GM06990 (cell line): ENCODE data around the gene ARF1.

Source experiments
- DNase-seq: peaks from one replicate; pipeline ENCODE4 v3.0.0-alpha.2; 2011; ENCODE audit not compliant: insufficient read length; ENCODE audit errors: extremely low read depth
- H3K27me3 ChIP-seq: replicated peaks from 2 replicates; pipeline ENCODE4 v1.6.0; 2011; ENCODE audit warnings: low read length; ENCODE audit not compliant: control insufficient read depth, insufficient read depth
- H3K36me3 ChIP-seq: 2 replicates; pipeline ENCODE4 v1.5.1; 2011; ENCODE audit warnings: low read length; ENCODE audit not compliant: control insufficient read depth, insufficient read depth
- H3K4me3 ChIP-seq: replicated peaks from 2 replicates; pipeline ENCODE4 v1.5.1; 2011; ENCODE audit warnings: low read depth, mild to moderate bottlenecking, control low read depth, low read length
- TF ChIP-seq, protein P1 (sequence below): IDR thresholded peaks from 2 replicates; pipeline ENCODE4 v1.5.1; 2011; ENCODE audit warnings: low read length, control low read depth, mild to moderate bottlenecking, inconsistent platforms; ENCODE audit not compliant: insufficient read depth, poor library complexity, severe bottlenecking

Gene ARF1

GRCh38 chr1:228065543-228066347 lies 16.8 kb upstream of the ARF1 start:
- Histone ChIP-seq H3K4me3 (no peak overlapping the region), H3K36me3 (no peaks in the 10 kb centered on the region), H3K27me3 (no peaks in the 10 kb centered on the region; the same call in 1 of the 2 replicates)
- TF ChIP-seq, protein P1, sequence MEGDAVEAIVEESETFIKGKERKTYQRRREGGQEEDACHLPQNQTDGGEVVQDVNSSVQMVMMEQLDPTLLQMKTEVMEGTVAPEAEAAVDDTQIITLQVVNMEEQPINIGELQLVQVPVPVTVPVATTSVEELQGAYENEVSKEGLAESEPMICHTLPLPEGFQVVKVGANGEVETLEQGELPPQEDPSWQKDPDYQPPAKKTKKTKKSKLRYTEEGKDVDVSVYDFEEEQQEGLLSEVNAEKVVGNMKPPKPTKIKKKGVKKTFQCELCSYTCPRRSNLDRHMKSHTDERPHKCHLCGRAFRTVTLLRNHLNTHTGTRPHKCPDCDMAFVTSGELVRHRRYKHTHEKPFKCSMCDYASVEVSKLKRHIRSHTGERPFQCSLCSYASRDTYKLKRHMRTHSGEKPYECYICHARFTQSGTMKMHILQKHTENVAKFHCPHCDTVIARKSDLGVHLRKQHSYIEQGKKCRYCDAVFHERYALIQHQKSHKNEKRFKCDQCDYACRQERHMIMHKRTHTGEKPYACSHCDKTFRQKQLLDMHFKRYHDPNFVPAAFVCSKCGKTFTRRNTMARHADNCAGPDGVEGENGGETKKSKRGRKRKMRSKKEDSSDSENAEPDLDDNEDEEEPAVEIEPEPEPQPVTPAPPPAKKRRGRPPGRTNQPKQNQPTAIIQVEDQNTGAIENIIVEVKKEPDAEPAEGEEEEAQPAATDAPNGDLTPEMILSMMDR = no peak
- DNase-seq = no peak

DNA sequence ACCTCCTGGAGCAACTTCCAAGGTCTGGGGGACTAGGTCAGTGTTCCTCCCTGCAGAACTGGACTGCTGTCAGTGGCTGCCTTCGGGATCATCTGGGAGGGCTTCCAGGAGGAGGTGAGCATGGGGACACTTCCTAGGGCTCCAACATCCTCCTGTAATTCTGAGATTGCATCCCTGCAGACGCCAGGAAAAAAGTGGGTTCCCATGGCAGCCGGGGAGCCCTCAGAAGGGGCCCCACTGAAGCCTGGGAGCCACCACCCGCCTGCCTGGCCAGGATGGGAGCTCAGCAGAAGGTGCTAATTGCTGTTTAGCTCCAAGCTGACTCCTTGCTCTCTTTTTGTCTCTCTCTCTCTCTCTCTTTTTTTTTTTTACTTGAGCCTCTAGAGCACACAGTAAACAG lies 16.1 kb upstream of the ARF1 start:
- no peaks in the 10 kb centered on the region for H3K36me3 ChIP-seq
- no peaks in the 10 kb centered on the region; the same call in 1 of the 2 replicates for H3K27me3 ChIP-seq
- DNase-seq = no peak
- TF ChIP-seq, protein P1 = no peak
- H3K4me3 ChIP-seq = no peak overlapping the region

DNA sequence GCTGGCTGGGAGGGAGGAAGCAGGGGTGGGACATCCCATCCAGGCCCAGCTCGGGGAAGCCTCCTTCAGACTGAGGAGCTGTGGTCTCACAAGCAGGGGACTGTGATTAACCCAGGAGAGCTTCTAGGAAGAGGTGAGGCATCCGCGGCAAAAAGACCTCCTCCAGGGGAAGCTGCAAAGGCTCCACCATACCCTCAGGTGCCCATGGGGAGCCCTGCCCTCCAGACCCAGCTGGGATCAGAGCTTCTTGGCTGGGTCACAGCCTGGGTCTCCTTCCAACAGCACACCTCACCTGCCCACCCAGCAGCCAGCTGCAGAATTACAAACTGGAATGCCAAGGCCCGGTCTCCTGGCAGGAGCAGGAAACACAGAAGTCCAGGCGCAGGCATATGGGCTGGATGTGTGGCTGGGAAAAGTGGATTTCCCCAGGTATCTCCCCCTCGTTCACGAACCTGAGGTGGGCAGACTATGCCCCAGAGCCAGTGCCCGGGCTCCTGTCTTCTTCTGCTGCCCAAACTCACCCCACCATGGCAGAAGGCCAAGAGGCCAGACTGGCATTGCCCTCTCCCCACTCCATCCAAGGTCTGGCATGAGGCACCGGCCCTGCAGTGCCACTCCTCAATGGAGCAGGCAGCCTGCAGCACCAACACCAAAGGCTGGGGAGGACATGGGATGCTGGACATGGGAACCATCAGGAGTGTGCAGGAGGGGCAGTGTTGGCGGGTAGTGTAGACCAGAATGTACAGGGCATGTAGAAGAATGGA lies 15.4 kb upstream of the ARF1 start:
- Histone ChIP-seq H3K4me3 (no peak overlapping the region), H3K27me3 (no peaks in the 10 kb centered on the region; the same call in 1 of the 2 replicates)
- no peak for DNase-seq

DNA sequence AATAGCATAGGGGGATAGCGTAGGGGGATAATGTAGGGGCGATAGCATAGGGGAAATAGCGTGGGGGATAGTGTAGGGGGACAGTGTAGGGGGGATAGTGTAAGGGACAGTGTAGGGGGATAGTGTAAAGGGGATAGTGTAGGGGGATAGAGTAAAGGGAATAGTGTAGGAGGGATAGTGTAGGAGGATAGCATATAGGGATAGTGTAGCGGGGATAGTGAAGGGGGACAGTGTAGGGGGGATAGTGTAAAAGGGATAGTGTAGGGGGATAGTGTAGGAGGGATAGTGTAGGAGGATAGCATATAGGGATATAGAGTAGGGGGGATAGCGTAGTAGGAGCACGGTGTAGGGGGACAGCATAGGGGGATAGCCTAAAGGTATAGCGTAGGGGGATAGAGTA lies 14.1 kb upstream of the ARF1 start:
- DNase-seq = no peak
- TF ChIP-seq, protein P1 = no peak
- no peaks in the 10 kb centered on the region; the same call in 1 of the 2 replicates for H3K27me3 ChIP-seq
- no peak overlapping the region for H3K4me3 ChIP-seq
- no peaks in the 10 kb centered on the region for H3K36me3 ChIP-seq

More for the DNA sequence above, 15.4 kb upstream of the ARF1 start:
- no peaks in the 10 kb centered on the region for H3K36me3 ChIP-seq
- TF ChIP-seq, protein P1 = no peak

- Histone ChIP-seq H3K27me3 (no peaks in the 10 kb centered on the region; the same call in 1 of the 2 replicates), H3K36me3 (no peaks in the 10 kb centered on the region)
- TF ChIP-seq, protein P1 = no peak
Measured at GRCh38 chr1:228070173-228070572, 12.3 kb upstream of the ARF1 start.

More at GRCh38 chr1:228070173-228070572, 12.3 kb upstream of the ARF1 start:
- no peak for DNase-seq
- no peak overlapping the region for H3K4me3 ChIP-seq
